Gastrocnemius medialis (tissue), 4 donors: ENCODE measurements around the gene LRTM1.

Experiments used
- CTCF ChIP-seq, 5 experiments: fragments of 450-650 bp in 3 of 5; fragments of 200-600 bp in 2 of 5; sonication (generic) in 2 of 5; IDR thresholded peaks in 4 of 5; conservative IDR thresholded peaks in 1 of 5; 1 replicate in 4 of 5; 2 replicates in 1 of 5; pipeline ENCODE4 v1.5.1; 2016 to 2019; ENCODE audit warnings: antibody characterized with exemption in 5 of 5, mild to moderate bottlenecking in 3 of 5, moderate library complexity in 3 of 5
- POLR2A ChIP-seq, 2 donors: fragments of 450-650 bp; IDR thresholded peaks; one replicate each; pipeline ENCODE4 v1.6.1; 2017; ENCODE audit warnings: antibody characterized with exemption in 2 of 2, mild to moderate bottlenecking in 2 of 2, moderate library complexity in 2 of 2

GRCh38 chr3:54918516-54918915 is 9.3 kb downstream of the LRTM1 start:
- TF ChIP-seq CTCF (IDR thresholded peaks at IDR 0.05 in 4 of 5, conservative IDR thresholded peaks at IDR 0.05 in 1 of 5): no peak
- TF ChIP-seq POLR2A (IDR thresholded peaks at IDR 0.05): no peak
